Stomach smooth muscle (tissue), 2 donors: ENCODE results near the gene PDE6C.

ENCODE experiments used
- H3K27ac ChIP-seq: one replicate; pipeline ENCODE4 v1.7.0; 2013; ENCODE audit warnings: mild to moderate bottlenecking, low read length, inconsistent platforms
- H3K27me3 ChIP-seq, 2 donors: one replicate each; pipeline ENCODE4 v1.7.0; 2013; ENCODE audit warnings: low read length in 2 of 2; ENCODE audit not compliant: insufficient read depth in 2 of 2, control insufficient read depth in 1 of 2
- H3K36me3 ChIP-seq, 2 donors: one replicate each; pipeline ENCODE4 v1.7.0; 2013; ENCODE audit warnings: low read length in 2 of 2; ENCODE audit not compliant: control insufficient read depth in 2 of 2, insufficient read depth in 2 of 2
- H3K4me1 ChIP-seq: one replicate; pipeline ENCODE4 v1.7.0; 2013; ENCODE audit warnings: low read length; ENCODE audit not compliant: control insufficient read depth, insufficient read depth
- H3K4me3 ChIP-seq, 2 donors: one replicate each; pipeline ENCODE4 v1.7.0; 2013; ENCODE audit warnings: low read length in 2 of 2
- H3K9ac ChIP-seq, 2 donors: one replicate each; pipeline ENCODE4 v1.7.0; 2013; ENCODE audit warnings: low read length in 2 of 2, mild to moderate bottlenecking in 1 of 2
- H3K9me3 ChIP-seq, 2 donors: one replicate each; pipeline ENCODE4 v1.7.0; 2013; ENCODE audit warnings: low read length in 2 of 2; ENCODE audit not compliant: control insufficient read depth in 2 of 2
- donor health status: healthy.
- donor health status: Pancreatic carcinoma.

Gene PDE6C

GRCh38 chr10:93702210-93703001, 90.1 kb downstream of the PDE6C start, which contains the start of gene FRA10AC1:
Gene FRA10AC1 (minus strand): TSS chr10:93702592. CDS start chr10:93700106, 2,486 bp downstream.
- peaks cover under 1 to 5% of the 10 kb centered on the region in 2 donors for H3K36me3 ChIP-seq
- H3K27ac ChIP-seq: peak within 1 kb of the TSS; percentile 83
- no peaks in the 10 kb centered on the region for H3K9me3 ChIP-seq
- H3K27me3 ChIP-seq: no peaks in the 10 kb centered on the region
- H3K9ac ChIP-seq: peak within 1 kb of the TSS; percentile 94 to 98
- peak within 1 kb of the TSS; percentile 88 to 99 for H3K4me3 ChIP-seq
- H3K4me1 ChIP-seq: no peaks in the 10 kb centered on the region

GRCh38 chr10:93703066-93703465, 90.7 kb downstream of the PDE6C start:
- Histone ChIP-seq H3K4me1 (no peaks in the 10 kb centered on the region), H3K4me3 (peak overlapping the region; percentile 88 to 99), H3K27me3 (no peaks in the 10 kb centered on the region), H3K9me3 (no peaks in the 10 kb centered on the region), H3K36me3 (peaks cover 0 to 4% of the 10 kb centered on the region in 2 donors), H3K27ac (peak overlapping the region; percentile 83), H3K9ac (peak overlapping the region; percentile 94 to 98)

- Histone ChIP-seq H3K27me3 (no peaks in the 10 kb centered on the region), H3K9ac (no peak overlapping the region), H3K36me3 (peaks cover 0 to 4% of the 10 kb centered on the region in 2 donors), H3K9me3 (no peaks in the 10 kb centered on the region), H3K4me1 (no peaks in the 10 kb centered on the region), H3K4me3 (no peak overlapping the region), H3K27ac (no peak overlapping the region)
Observed at GRCh38 chr10:93703841-93704240, 91.5 kb downstream of the PDE6C start.

- Histone ChIP-seq H3K9me3 (no peaks in the 10 kb centered on the region), H3K4me1 (no peaks in the 10 kb centered on the region), H3K27ac (no peak overlapping the region), H3K27me3 (no peaks in the 10 kb centered on the region), H3K36me3 (peaks cover 0 to 1% of the 10 kb centered on the region in 2 donors), H3K4me3 (no peak overlapping the region), H3K9ac (no peak overlapping the region)
Observed at GRCh38 chr10:93704451-93704850, 92.1 kb downstream of the PDE6C start.

GRCh38 chr10:93707623-93708022, 95.3 kb downstream of the PDE6C start:
- Histone ChIP-seq H3K9ac (no peak overlapping the region), H3K36me3 (no peaks in the 10 kb centered on the region), H3K9me3 (no peaks in the 10 kb centered on the region), H3K27ac (no peak overlapping the region), H3K27me3 (no peaks in the 10 kb centered on the region), H3K4me1 (no peaks in the 10 kb centered on the region), H3K4me3 (no peak overlapping the region)

- Histone ChIP-seq H3K27me3 (no peaks in the 10 kb centered on the region), H3K4me3 (no peak overlapping the region), H3K4me1 (no peaks in the 10 kb centered on the region), H3K36me3 (no peaks in the 10 kb centered on the region), H3K9ac (no peak overlapping the region), H3K9me3 (no peaks in the 10 kb centered on the region), H3K27ac (no peak overlapping the region)
Observed at GRCh38 chr10:93710333-93710909, 98.1 kb downstream of the PDE6C start.

- no peak overlapping the region for H3K4me3 ChIP-seq
- no peak overlapping the region for H3K9ac ChIP-seq
- no peak overlapping the region for H3K27ac ChIP-seq
- H3K36me3 ChIP-seq: no peaks in the 10 kb centered on the region
- no peaks in the 10 kb centered on the region for H3K4me1 ChIP-seq
- no peaks in the 10 kb centered on the region for H3K27me3 ChIP-seq
- no peaks in the 10 kb centered on the region for H3K9me3 ChIP-seq
Observed at GRCh38 chr10:93711891-93712290, 99.6 kb downstream of the PDE6C start.

- Histone ChIP-seq H3K27ac (no peak overlapping the region), H3K4me1 (no peaks in the 10 kb centered on the region), H3K9ac (no peak overlapping the region), H3K27me3 (no peaks in the 10 kb centered on the region), H3K9me3 (no peaks in the 10 kb centered on the region), H3K4me3 (no peak overlapping the region), H3K36me3 (no peaks in the 10 kb centered on the region)
Observed at GRCh38 chr10:93712593-93712992, 100.3 kb downstream of the PDE6C start.

- H3K27ac ChIP-seq: no peak overlapping the region
- no peaks in the 10 kb centered on the region for H3K9me3 ChIP-seq
- no peak overlapping the region for H3K9ac ChIP-seq
- no peaks in the 10 kb centered on the region for H3K36me3 ChIP-seq
- no peaks in the 10 kb centered on the region for H3K27me3 ChIP-seq
- no peaks in the 10 kb centered on the region for H3K4me1 ChIP-seq
- no peak overlapping the region for H3K4me3 ChIP-seq
Observed at GRCh38 chr10:93715345-93715744, 103.0 kb downstream of the PDE6C start.
